ENCODE data around the gene FKBP6. TPM values are rescaled to one million over a fixed set of nuclear protein-coding genes. Genes with fewer than 3 reads are reported as not detected.

Gene FKBP6
- total RNA-seq, 1 donor from 2014 or later: not detected

DNA sequence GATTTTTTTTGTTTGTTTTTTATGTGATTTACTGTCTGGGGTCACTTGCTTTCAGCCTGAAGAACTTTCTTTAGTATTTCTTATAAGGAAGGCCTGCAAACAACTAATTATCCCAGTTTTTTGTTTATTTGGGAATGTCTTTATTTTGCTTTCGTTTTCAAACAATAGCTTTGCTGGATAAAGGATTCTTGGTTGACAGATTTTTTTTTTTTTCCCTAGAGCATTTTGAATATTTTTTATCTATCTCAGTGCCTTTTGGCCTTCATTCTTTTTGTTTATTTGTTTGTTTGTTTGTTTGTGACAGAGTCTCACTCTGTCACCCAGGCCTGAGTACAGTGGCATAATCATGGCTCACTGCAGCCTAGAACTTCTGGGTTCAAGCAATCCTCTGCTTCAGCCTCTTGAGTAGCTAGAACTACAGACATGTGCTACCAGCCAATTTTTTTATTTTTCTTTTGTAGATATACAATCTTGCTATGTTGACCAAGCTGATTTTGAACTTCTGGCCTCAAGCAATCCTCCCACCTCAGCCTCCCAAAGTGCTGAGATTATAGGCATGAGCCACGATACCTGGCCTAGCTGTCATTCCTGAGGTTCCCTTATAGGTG, 59.4 kb downstream of the FKBP6 start:
- Mint-ChIP-seq H3K36me3 (ENCODE audit: insufficient read depth) (no peaks in the 10 kb centered on the region), H3K9me3 (ENCODE audit: low read depth) (peaks cover 14% of the 10 kb centered on the region), H3K27ac (no peak overlapping the region), H3K4me1 (ENCODE audit: low read depth) (no peaks in the 10 kb centered on the region), H3K4me3 (ENCODE audit: low read depth) (no peak overlapping the region), H3K27me3 (no peaks in the 10 kb centered on the region)
- DNase-seq (ENCODE audit: low spot score, unreplicated experiment): no peak
- TF ChIP-seq CTCF (IDR thresholded peaks at IDR 0.05; ENCODE audit: unreplicated experiment): no peak

DNA sequence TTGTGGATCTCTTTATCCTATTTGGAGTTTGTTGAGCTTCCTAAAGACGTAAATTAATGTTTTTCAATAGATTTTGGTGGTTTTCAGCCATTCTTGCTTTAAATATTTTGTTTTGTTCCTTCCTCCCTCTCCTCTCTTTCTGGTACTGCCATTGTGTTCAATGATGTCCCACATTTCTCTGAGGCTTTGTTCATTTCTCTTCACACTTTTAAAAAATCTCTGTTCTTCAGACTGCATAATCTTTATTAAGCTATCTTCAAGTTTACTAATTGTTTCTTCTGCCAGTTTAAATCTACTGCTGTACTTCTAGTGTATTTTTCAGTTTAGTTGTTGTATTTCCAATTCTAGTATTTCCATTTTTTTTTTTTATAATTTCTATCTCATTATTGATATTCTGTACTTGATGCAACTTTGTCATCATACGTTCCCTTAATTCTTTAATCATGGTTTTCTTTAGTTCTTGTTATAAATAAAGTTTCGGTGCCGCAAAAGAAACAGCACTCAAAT, 60.0 kb downstream of the FKBP6 start:
- Mint-ChIP-seq H3K4me1 (ENCODE audit: low read depth) (no peaks in the 10 kb centered on the region), H3K27ac (no peak overlapping the region), H3K9me3 (ENCODE audit: low read depth) (peaks cover 14% of the 10 kb centered on the region), H3K4me3 (ENCODE audit: low read depth) (no peak overlapping the region), H3K36me3 (ENCODE audit: insufficient read depth) (no peaks in the 10 kb centered on the region), H3K27me3 (no peaks in the 10 kb centered on the region)
- no peak for TF ChIP-seq CTCF (IDR thresholded peaks at IDR 0.05; ENCODE audit: unreplicated experiment)
- DNase-seq (ENCODE audit: low spot score, unreplicated experiment): no peak

- H3K4me3 Mint-ChIP-seq (ENCODE audit: low read depth): no peak overlapping the region
- no peaks in the 10 kb centered on the region for H3K4me1 Mint-ChIP-seq (ENCODE audit: low read depth)
- no peak for DNase-seq (ENCODE audit: low spot score, unreplicated experiment)
- no peaks in the 10 kb centered on the region for H3K36me3 Mint-ChIP-seq (ENCODE audit: insufficient read depth)
- TF ChIP-seq CTCF (IDR thresholded peaks at IDR 0.05; ENCODE audit: unreplicated experiment): no peak
- H3K9me3 Mint-ChIP-seq (ENCODE audit: low read depth): peaks cover 8% of the 10 kb centered on the region
- H3K27ac Mint-ChIP-seq: no peak overlapping the region
- no peaks in the 10 kb centered on the region for H3K27me3 Mint-ChIP-seq
Measured at GRCh38 chr7:73391396-73391795, 63.4 kb downstream of the FKBP6 start.

- TF ChIP-seq CTCF (IDR thresholded peaks at IDR 0.05; ENCODE audit: unreplicated experiment): no peak
- Mint-ChIP-seq H3K36me3 (ENCODE audit: insufficient read depth) (no peaks in the 10 kb centered on the region), H3K27me3 (peaks cover 3% of the 10 kb centered on the region), H3K9me3 (ENCODE audit: low read depth) (no peaks in the 10 kb centered on the region), H3K4me3 (ENCODE audit: low read depth) (no peak overlapping the region), H3K4me1 (ENCODE audit: low read depth) (peaks cover 1% of the 10 kb centered on the region), H3K27ac (no peak overlapping the region)
- DNase-seq (ENCODE audit: low spot score, unreplicated experiment): no peak
Measured at GRCh38 chr7:73394422-73394821, 66.5 kb downstream of the FKBP6 start.

DNA sequence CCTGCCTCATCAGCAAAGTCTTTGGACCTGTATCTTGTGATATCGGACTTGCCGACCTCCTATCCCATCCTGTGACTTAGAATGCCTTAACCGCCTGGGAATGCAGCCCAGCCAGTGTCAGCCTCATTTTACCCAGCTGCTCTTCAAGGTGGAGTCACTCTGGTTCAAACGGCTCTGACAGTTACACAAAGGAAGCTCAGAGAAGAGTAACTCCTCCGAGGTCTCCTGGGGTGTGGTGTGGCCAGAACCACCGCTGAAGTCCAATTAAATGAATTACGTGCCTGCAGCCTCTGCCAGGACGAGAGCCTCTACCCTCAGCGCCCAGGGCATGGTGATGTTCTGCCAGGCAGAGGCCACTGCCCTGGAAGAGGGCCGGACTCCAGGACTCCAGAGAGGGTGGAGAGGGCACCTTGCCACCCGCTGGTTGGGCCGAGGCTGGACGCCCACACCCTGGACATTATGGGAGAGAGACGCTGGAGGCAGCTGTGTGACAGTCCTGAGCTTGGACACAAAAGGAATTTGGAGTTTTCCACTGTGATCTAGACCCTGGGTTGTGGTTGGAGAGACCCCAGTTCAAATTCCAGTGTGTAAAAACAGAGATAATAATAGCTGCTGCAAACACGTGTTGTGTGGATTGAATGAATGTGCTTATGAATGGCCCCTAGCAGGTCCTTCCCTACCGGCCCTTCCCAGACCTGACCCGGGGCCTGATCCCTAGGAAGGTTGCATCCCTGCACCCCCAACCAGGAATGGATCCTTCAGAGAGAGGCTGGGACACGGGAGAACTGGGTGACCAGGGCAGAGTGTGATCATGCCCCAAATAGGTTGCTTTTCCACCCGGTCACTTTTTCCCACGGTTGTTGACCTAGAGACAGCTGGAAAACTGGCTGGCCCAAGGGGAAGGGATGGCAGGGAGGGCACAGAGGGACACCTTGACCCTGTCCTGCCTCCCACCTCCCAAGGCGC, 67.9 kb downstream of the FKBP6 start:
- H3K27me3 Mint-ChIP-seq: peaks cover 3% of the 10 kb centered on the region
- no peaks in the 10 kb centered on the region for H3K9me3 Mint-ChIP-seq (ENCODE audit: low read depth)
- no peak overlapping the region for H3K27ac Mint-ChIP-seq
- H3K4me3 Mint-ChIP-seq (ENCODE audit: low read depth): no peak overlapping the region
- H3K4me1 Mint-ChIP-seq (ENCODE audit: low read depth): peaks cover 1% of the 10 kb centered on the region
- no peaks in the 10 kb centered on the region for H3K36me3 Mint-ChIP-seq (ENCODE audit: insufficient read depth)
- no peak for DNase-seq (ENCODE audit: low spot score, unreplicated experiment)
- TF ChIP-seq CTCF (IDR thresholded peaks at IDR 0.05; ENCODE audit: unreplicated experiment): no peak

Data from progenitor cell of endocrine pancreas (in vitro differentiated cells).